ENCODE measurements around the gene KTN1.

Gene KTN1

DNA sequence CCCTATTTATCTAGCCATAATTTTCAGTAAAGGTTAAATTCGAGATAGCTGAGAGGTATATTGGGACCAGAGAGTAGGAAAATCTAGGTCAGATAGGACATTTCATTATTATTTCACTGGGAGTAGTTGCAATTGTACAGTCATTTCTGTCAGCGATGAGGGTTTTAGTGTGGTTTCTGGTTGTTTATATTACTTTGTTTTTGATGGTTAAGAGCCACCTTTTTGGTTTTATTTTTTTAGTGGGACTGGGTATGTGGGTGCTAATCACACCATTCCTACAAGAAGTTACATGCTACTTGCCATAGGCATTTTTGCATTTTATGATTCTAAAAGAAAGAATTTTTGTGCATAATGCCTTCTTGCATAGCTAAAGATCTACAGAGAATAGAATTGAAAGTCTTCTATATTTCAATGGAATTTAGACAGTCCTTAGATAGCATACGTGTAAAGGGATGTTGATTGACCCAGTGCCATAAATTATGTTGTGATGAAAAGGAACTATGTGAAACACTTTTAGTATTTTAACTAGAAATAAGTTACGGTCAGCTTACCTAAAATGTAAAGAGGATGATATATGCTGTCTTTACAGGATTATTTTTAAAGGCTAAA lies 85.2 kb downstream of the KTN1 start:
- DNase-seq (ENCODE audit: low read depth in 4 of 4, low spot score in 1 of 4) = no peak

DNA sequence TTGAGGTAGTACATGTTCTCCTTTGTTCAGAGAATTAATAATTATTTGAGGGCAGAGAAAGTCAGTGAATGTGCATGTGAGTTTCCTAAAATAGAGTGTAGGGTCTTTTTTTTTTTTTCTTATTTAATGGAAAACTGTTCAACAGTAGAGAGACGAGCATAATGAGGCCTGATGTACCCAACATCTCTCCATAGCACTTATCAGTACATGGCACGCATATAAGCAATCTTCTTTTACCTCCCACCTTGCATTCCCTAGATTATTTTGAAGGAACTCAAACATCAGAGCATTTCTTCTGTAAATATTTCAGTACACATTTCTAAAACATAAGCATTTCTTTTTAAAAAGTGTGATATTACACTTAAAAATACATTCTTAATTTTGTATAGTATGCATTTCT lies 87.8 kb downstream of the KTN1 start:
- DNase-seq (ENCODE audit: low read depth in 4 of 4, low spot score in 1 of 4) = no peak

DNA sequence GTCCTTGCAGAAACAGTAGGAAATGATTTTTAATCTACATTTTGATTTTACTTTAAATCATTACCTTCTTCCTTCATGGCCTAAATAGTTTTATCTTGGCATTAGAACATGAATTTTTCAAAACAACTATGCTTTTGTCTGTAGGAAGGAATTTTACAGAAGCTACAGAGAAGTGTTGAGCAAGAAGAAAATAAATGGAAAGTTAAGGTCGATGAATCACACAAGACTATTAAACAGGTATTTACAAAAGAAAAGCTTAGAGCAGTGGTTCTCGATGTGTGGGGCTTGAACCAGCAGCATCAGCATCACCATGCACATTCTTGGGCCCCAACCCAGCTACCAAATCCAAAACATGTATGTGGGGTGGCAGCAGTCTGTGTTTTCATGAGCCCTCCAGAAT lies 91.6 kb downstream of the KTN1 start:
- DNase-seq (ENCODE audit: low read depth in 4 of 4, low spot score in 1 of 4) = no peak

DNA sequence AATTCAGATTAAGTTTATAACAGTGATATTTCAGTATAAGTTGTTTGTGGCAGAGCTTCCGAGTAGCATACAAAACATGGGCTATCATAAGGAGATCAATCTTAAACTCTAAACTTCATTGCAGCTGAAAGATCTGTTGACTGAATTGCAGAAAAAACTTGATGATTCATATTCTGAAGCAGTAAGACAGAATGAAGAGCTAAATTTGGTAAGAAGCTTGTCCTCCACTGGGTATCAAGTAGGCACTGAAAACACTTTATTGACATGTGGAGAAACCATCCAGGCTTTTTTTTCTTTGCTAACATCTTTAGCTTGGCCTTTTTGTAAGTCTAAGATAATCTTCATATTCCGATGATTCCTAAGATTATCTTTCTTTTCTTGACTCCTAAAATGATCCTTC lies 93.0 kb downstream of the KTN1 start:
- no peak for DNase-seq (ENCODE audit: low read depth in 4 of 4, low spot score in 1 of 4)

DNA sequence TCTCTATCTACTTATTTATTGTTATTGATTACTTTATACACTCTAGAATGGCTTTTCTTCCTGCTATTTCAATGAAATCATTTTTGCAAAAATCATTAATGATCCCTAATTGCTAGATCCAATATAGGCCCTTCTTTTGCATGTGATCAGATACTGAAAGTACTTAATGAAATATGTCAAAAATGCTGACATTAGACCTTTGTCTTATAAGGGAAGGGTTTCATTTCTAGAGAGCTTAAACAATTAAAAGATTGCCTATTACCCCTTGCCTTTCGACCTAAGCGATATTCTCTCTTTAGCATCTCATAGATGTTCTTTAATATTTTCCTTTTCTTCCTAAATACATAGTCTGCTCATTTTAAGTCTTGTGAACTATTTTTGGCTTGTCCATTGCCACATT lies 101.1 kb downstream of the KTN1 start:
- DNase-seq (ENCODE audit: low read depth in 4 of 4, low spot score in 1 of 4) = no peak

DNA sequence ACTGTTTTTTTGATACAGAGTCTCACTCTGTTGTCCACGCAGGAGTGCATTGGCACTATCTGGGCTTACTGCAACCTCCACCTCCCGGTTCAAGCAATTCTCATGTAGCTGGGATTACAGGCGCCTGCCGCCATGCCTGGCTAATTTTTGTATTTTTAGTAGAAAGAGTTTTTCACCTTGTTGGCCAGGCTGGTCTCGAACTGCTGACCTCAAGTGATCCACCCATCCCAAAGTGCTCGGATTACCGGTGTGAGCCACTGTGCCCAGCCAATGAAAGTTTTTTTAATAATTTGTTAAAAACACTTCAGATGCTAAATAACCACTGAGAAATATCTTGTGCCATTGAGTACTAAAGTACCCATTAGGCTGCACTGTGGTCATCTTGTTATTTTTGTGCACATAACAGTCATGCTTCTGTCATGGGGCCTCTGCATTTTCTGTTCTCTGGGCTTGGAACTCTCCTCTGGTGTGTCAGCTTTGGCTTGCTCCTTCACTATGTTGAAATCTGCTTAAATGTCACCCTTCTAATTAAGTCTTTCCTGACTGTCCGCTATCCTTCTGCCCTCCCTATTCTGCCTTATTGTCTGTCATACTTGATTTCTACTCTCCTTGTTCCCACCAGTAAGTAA lies 105.1 kb downstream of the KTN1 start:
- DNase-seq (ENCODE audit: low read depth in 4 of 4, low spot score in 1 of 4) = no peak

DNA sequence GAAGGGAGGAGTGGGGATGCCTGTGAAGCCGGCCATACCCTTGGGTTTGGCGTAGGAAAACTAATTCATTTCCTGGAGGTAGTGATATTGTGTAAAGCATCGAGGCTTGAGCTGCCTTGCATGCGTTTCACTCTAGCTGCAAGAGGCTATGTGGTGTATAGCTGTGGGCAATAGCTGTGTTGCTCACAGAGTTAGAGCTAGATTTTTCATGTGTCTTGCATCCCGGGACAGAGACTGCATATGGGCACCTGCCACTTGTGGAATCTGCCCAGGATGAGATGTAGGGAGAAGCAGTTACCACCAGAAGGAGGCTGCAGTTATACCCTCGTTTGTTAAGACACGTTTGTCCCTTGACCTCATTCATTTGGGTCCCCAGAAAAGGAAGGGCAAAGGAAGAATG lies 106.7 kb downstream of the KTN1 start:
- DNase-seq (ENCODE audit: low read depth in 4 of 4, low spot score in 1 of 4) = no peak

DNA sequence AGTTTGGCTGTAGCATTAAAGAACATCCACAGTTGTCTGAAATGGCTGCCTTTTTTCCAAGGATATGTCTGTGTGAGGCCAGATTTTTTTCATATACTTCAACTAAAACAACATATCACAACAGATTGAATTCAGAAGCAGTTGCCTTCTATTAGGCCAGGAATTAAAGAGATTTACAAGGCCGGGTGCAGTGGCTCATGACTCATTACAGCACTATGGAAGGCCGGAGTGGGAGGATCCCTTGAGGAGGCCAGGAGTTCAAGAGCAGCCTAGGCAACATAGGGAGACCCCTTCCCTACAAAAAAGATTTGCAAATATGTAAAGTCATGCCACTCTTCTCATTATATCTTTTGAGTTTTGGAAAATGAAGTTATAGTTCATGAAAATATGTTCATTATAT lies 108.6 kb downstream of the KTN1 start:
- no peak for DNase-seq (ENCODE audit: low read depth in 4 of 4, low spot score in 1 of 4)

DNA sequence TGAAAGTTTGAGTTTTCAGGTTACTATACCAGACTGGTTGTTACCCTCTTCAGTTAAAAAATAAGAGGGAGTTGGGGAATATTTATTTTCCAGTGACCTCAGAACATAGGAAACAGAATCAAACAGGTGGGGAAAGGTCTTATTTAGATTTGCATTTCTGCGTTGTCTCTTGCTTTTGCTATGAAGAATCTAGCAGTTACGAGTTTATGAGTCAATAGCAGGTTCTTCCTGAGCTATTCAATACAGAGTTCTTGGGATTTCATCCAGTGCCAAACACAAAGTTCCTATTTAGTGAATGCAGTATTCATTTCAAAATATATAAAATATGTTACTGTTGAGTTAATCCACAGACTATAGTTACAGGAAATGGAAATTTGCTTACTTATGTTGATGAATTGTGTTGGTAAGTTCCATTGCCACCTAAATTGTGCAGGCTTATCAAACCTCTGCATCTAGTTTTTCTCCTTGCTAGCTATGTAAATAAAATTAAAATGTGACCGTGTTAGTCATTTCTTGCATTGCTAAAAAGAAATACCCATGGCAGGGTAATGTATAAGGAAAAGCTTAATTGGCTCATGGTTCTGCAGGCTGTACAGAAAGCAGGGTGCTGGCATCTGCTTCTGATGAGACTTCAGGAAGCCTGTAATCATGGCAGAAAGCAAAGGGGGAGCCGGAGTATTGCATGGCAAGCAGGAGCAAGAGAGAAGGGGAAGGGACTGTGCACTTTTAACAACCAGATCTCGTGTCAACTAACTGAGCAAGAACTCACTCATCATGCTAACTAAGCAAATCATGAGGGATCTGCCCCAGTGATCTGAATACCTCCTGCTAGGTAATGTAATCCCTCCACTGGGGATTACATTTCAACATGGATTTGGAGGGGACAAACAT lies 110.2 kb downstream of the KTN1 start:
- no peak for DNase-seq (ENCODE audit: low read depth in 4 of 4, low spot score in 1 of 4)

DNA sequence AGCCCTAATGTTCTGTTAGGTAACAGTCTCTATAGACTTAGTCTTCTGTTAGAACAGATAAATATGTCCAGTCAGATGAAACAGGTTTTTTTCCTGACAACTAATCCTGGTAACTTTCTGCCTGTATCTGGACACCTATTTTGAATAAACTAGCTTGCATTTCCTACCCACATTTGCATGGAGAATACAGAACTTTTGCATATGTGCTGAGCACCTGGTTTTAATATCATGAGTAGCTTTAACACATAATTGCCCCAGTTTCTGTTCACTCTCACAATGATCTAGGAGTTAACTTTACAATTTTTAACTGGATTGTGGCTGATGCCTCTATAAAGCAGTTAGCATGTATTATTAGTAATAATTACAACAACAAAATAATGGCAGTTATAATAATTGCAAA lies 111.7 kb downstream of the KTN1 start:
- DNase-seq (ENCODE audit: low read depth in 4 of 4, low spot score in 1 of 4) = no peak

DNA sequence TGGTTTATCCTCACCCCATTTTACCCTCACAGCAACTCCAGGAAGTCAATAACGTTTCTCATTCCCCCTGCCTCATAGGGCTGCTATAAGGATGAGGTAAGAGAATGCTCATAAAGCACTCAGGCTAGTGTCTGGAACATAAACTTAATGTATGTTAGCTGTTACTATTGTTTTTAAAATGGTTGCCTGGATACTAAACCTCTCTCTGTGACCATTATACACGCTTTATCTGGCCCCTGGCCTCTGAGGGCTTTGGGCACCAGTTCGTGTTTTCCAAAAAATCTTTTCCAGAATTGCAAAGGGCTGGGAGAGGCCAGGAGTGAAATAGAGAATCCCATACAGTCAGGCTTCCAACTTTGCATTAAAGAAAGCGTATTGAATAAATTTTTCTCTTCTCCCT lies 113.9 kb downstream of the KTN1 start:
- DNase-seq (ENCODE audit: low read depth in 4 of 4, low spot score in 1 of 4) = no peak

DNA sequence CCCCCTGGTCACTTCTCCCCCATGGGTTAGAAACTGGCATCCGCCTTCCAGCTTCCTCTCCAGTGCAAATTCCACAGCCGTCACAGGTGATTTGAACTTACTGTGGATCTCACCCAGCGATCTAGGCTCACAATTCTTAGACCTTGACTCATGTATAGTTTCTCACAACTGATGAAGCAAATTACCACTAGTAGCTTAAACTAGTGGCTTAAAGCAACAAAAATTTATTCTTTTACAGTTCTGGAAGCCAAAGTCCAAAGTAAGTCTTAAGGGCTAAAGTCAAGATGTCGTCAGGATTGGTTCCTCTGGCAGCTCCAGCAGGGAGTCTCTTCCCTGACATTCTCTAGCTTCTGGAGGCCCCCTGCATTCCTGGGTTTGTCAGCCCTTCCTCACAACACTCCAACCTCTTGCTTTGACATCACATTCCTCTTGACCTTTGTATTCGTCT lies 117.4 kb downstream of the KTN1 start:
- DNase-seq (ENCODE audit: low read depth in 4 of 4, low spot score in 1 of 4) = no peak

DNA sequence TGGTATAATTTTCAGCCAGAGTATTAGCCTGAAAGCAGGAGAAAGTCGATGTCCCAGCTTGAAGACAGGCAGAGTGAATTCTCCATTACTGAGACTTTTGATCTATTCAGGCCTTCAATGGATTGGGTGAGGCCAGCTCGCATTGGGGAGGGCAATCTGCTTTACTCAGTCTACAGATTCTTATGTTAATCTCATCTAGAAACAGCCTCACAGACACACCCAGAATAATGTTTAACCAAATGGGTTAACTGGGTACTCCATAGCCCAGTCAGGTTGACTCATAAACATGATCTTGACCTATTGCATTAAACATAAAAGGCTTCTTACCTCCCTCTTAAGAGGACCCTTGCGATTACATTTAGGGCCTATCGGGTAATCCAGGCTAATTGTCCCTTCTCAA lies 118.0 kb downstream of the KTN1 start:
- DNase-seq (ENCODE audit: low read depth in 4 of 4, low spot score in 1 of 4) = no peak

DNA sequence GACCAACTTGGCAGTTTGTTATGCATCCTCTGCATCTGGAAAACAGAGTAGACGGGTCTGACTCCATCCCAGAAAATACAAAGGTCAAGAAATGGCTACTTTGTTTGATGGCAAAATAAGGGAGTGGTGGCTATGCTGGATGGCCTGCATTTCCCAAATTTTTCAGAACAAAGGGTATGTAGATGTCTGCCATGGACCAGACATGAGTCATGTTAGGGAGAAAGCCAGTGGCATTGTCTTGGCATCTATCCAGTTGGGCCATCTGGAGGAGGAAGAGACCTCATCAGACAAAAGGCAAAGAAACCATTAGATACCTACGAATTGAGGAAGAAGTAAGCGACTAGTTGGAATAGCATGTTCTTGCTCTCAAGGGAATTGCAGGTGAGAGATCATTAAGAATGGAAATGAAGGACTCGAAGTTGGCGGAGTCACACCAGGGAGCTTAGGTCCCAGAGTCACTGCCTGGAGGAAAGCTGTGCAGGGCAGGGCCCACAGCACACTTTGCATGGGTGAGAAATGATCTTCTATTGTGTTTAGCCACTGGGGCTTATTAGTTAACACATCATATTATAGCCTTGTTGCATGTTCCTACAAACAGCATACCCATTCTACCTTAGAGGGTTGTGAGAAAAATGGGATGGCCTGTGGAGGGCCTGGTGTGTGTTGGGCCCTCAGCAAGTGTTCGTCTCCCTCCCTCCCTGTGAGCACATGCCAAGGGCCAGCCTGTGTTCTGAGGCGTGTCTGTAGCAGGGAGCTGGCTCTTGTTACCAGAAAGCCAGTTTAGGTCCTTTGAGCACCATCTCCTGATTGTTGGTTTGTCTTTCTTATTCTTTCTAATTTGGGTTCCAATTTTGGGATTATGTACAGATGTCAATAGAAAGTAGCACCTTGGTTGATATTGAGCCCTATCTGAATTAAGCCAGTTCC lies 119.4 kb downstream of the KTN1 start:
- no peak for DNase-seq (ENCODE audit: low read depth in 4 of 4, low spot score in 1 of 4)

DNA sequence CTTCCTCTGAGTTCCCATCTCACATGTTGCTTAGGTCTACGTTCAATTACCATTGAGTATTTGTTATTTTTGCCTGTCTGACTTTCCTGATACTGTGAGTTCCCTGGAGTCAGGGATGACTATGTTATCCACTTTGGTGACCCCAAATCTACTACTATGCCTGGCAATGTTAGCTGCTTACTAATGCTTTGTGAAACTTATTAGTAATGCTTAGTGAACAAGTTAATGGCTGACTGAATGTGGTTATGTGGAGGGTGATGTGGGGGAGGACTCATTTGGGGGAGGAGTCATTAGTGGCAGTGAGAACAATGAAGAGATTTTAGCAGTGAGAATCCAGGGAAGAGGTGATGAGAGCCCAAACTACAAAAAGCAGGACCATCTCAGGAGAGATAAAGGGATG lies 121.6 kb downstream of the KTN1 start:
- no peak for DNase-seq (ENCODE audit: low read depth in 4 of 4, low spot score in 1 of 4)

DNA sequence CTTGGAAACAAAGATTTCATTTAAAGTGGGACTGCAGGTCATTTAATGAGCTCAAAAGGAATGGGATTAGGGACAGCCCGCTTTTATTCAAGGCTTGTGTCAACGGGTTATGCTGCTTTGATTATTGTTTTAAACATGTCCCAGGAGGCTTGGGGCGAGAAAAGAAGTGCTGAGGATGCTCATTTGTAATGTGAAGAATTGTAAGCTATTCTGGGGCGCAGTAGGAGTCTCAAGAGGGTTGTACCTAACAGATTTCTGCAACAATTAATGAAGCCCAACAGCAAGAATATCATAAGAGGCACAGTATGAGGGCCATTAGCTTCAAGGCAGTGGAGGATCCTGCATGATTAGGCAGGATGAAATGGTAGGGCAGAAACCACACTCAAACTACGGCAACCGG lies 122.5 kb downstream of the KTN1 start:
- no peak for DNase-seq (ENCODE audit: low read depth in 4 of 4, low spot score in 1 of 4)

DNA sequence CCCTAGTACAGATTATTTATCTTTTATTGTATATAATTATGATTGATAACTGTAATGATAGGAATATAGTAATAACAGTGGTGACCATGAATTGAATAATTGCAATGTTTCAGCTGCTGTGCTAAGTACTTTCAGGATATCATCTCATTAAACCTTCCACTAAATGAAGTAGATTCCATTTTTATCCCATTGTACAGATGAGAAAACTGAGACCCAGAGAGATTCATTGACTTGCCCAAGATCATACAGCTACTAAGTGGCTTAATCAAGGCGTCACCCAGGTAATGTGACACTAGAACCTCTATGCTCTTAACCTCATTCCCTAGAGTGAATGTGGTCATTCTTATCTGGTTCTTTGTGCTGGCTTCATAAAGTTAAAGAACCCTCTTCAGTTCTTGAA lies 124.6 kb downstream of the KTN1 start:
- DNase-seq (ENCODE audit: low read depth in 4 of 4, low spot score in 1 of 4) = no peak

DNA sequence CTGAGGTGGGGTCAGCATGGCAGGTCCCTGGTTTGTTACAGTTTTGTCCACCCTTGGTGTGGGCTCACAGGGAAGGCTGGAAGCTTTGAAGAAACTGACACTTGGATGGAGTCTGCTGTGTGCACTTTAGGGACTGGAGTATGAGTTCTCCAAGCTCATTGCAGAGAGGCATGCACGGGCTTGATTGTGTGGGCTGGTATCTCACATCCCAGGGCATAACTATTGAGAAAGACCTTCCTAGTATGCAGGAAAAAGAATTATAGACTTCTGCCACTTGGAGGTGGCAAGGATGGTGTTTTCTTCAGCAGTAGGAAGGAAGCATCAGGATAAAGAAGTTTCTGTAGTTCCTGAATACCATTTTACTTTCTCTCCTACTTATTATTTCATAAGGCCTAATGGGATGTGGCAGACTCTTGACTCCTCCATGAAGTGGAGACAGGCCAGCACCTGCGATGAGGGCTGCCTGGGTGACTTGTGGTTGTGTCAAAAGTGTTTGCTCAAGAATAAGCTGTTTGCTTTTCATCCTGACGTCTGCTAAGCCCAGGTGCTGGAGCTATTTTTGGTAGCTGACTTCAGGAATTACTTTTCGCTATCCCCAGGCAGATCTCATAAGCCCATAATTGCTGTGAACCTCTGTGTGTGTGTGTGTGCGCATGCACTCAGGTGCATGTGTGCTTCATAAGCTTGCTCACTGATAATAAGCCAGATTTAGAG lies 125.8 kb downstream of the KTN1 start:
- DNase-seq (ENCODE audit: low read depth in 4 of 4, low spot score in 1 of 4) = no peak

DNA sequence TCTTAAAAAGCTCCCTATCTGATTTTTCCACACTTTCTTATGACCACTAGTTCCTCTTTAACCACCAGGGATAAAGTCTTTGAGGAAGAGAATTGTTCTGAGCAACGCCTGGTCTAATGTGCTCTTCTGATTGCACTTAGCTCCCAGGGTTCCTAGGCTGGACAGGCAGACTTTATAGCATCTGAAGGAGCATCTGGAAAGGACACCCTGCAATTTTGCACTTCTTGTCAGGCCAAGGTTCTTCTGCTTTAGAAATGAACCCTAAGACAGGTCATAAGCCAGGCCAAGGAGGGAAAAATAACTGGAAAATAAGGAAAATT lies 126.3 kb downstream of the KTN1 start:
- DNase-seq (ENCODE audit: low read depth in 4 of 4, low spot score in 1 of 4) = no peak

DNA sequence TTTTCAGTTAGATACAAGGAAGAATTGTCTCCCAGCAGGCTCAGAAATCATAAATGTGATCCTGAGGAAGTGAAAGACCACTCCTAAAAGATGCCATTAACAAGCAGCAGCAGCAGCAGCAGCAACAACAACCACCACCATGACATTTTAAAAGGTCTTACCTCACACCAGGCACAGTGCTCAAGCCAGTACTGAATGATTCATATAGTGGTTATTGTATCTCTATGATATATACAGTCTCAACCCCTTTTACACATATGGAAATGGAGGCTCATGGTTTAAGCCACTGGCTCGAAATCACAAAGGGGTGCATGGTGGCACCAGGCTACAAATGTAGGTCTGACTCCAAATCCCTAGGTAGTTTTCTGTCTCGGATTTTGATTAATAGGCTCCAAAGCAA lies 126.9 kb downstream of the KTN1 start:
- DNase-seq (ENCODE audit: low read depth in 4 of 4, low spot score in 1 of 4) = no peak

DNA sequence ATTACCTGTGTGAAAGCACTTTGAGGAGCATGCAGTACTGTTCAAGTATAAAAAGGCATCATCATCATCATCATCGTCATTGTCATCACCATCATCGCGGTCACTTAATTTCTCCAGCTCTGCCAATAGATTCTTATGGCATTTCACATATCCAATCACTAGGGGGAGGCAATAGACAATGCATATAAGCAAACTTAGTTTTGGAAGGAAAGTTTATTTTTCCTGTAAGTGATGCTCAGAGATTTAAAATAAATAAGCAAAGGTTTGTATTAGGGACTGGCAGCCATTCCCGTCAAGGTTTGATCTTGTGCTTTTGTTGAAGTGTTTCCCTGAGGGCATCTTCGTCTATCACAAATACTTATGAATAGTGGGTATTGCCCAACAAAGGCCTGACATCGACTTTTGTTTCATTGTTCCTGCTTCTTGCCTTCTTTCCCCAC lies 127.4 kb downstream of the KTN1 start:
- DNase-seq (ENCODE audit: low read depth in 4 of 4, low spot score in 1 of 4) = no peak
